ENCODE results near the gene GPBP1.

DNA sequence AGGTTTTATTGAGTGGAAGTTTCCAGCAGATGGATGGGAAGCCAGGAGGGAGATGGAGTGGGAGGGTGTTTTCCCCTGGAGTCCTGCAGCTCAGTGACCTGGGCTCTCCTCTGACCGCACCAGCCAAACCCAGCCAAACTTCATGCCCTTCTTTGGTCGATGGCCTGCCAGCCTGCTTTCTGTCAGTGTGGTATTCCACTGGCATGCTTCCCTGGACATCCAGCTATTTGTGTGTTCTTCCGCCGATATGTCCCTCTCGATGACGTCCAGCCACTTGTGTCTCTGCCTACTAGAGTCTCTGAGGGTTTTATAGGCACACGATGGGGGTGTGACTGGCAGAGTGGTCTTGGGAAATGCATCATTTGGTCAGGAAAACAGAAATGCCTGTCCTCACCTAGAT, 33.8 kb downstream of the GPBP1 start:
- TF ChIP-seq CTCF (IDR thresholded peaks at IDR 0.05) (no peak), POLR2A (IDR thresholded peaks at IDR 0.05) (no peak)
